HepG2 (cell line): ENCODE results near the gene RHBDD1. TPM values are rescaled to one million over a fixed set of nuclear protein-coding genes. Genes with fewer than 3 reads are reported as not detected.

Experiments used
- ATAC-seq: fragments of 200-7000 bp; cut with Tn5 transposase; 3 replicates; pipeline ENCODE4 v1.9.1; 2020; ENCODE audit warnings: mild to moderate bottlenecking, moderate library complexity
- BruUV-seq: library from RNA; stranded (reverse); fragments of 400-500 nt; replicated peaks from 2 replicates; lab custom pipeline; 2021; lab: Mats Ljungman, UMichigan
- CTCF ChIA-PET: fragments of 300-600 bp; formaldehyde crosslinking; extraction: SDS; loops from one replicate; lab custom pipeline; 2021; ENCODE audit warnings: low total read pairs, inconsistent platforms, low intra/inter-chr PET ratio; lab: Yijun Ruan, JAX
- POLR2A ChIA-PET: fragments of 350-600 bp; sonication (Branson Sonifier 250); formaldehyde crosslinking; loops from one replicate; lab custom pipeline; 2020; ENCODE audit warnings: antibody characterized with exemption, inconsistent platforms; lab: Yijun Ruan, JAX
- DNase-seq: peaks from one replicate; pipeline ENCODE4 v3.0.0-alpha.2; 2015; ENCODE audit warnings: low spot score
- FAIRE-seq: peaks from 3 replicates; lab custom pipeline; 2011; peaks lifted over from hg19 to GRCh38; lab: Jason Lieb, UNC
- H2AFZ ChIP-seq: one replicate; pipeline ENCODE4 v1.6.1; 2011; ENCODE audit warnings: low read length, inconsistent platforms
- H3K27ac ChIP-seq: fragments of 300-600 bp; 3 replicates; pipeline ENCODE4 v1.8.0; 2011; ENCODE audit warnings: mixed run types, mild to moderate bottlenecking, mixed read lengths, low read length, inconsistent platforms; ENCODE audit not compliant: insufficient read depth; ENCODE audit errors: extremely low read length
- H3K27me3 ChIP-seq, 2 experiments: fragments of 200-600 bp in 1 of 2; 2 replicates in 1 of 2; 3 replicates in 1 of 2; pipeline versions ENCODE4 v1.6.0 to v1.8.0; 2011; ENCODE audit warnings: low read length in 2 of 2, mild to moderate bottlenecking in 2 of 2, moderate library complexity in 2 of 2, inconsistent platforms in 1 of 2; ENCODE audit not compliant: insufficient read depth in 2 of 2, control insufficient read depth in 1 of 2
- H3K36me3 ChIP-seq, 2 experiments: fragments of 200-600 bp in 1 of 2; replicated peaks in 1 of 2; 2 replicates in 1 of 2; 3 replicates in 1 of 2; pipeline versions ENCODE4 v1.5.1 to v1.8.0; 2011; ENCODE audit warnings: low read length in 2 of 2, inconsistent platforms in 1 of 2; ENCODE audit not compliant: insufficient read depth in 2 of 2, control insufficient read depth in 1 of 2
- H3K4me1 ChIP-seq: 2 replicates; pipeline ENCODE4 v1.5.1; 2012; ENCODE audit warnings: low read length, inconsistent platforms; ENCODE audit not compliant: insufficient read depth
- H3K4me2 ChIP-seq: 2 replicates; pipeline ENCODE4 v1.6.0; 2011; ENCODE audit warnings: low read depth, low read length, inconsistent platforms
- H3K4me3 ChIP-seq, 3 experiments: fragments of 200-600 bp in 1 of 3; sonication (generic), shearing (Covaris generic) in 1 of 3; replicated peaks in 1 of 3; 2 replicates each; pipeline ENCODE4 v1.5.1; 2011 to 2016; ENCODE audit warnings: low read length in 3 of 3, inconsistent platforms in 2 of 3, low read depth in 2 of 3, mild to moderate bottlenecking in 2 of 3, control low read depth in 1 of 3, mixed read lengths in 1 of 3; ENCODE audit not compliant: insufficient read depth in 1 of 3
- H3K79me2 ChIP-seq: one replicate; pipeline ENCODE4 v1.6.1; 2011; ENCODE audit warnings: low read length, inconsistent platforms; ENCODE audit not compliant: insufficient read depth
- H3K9ac ChIP-seq: 2 replicates; pipeline ENCODE4 v1.6.0; 2011; ENCODE audit warnings: mild to moderate bottlenecking, low read depth, low read length, inconsistent platforms; ENCODE audit not compliant: insufficient read depth
- H3K9me3 ChIP-seq: 2 replicates; pipeline ENCODE4 v1.5.1; 2012; ENCODE audit warnings: mild to moderate bottlenecking, low read length
- H4K20me1 ChIP-seq: 2 replicates; pipeline ENCODE4 v1.6.0; 2011; ENCODE audit warnings: inconsistent platforms, mild to moderate bottlenecking, low read length, moderate library complexity; ENCODE audit not compliant: insufficient read depth
- ATM ChIP-seq: fragments of 450-650 bp; IDR thresholded peaks from 2 replicates; pipeline ENCODE4 v1.7.1; 2017; ENCODE audit warnings: mild to moderate bottlenecking, borderline replicate concordance
- CCDC6 ChIP-seq: sonication (generic); formaldehyde crosslinking; IDR thresholded peaks from 2 replicates; pipeline ENCODE4 v1.8.1; 2022; ENCODE audit warnings: mild to moderate bottlenecking, missing genetic modification reagents, moderate library complexity
- EED ChIP-seq: sonication (generic); formaldehyde crosslinking; IDR thresholded peaks from 2 replicates; pipeline ENCODE4 v1.5.0; 2020; ENCODE audit warnings: mild to moderate bottlenecking, missing genetic modification reagents
- FOXP1 ChIP-seq, 2 experiments: fragments of 450-650 bp in 1 of 2; IDR thresholded peaks; 2 replicates each; pipeline ENCODE4 v1.6.1; 2017 to 2018; ENCODE audit warnings: antibody characterized with exemption in 1 of 2
- KMT2A ChIP-seq: sonication (generic); formaldehyde crosslinking; IDR thresholded peaks from 2 replicates; pipeline ENCODE4 v1.4.0; 2020; ENCODE audit warnings: missing genetic modification reagents
- NKX3-1 ChIP-seq: sonication (generic); formaldehyde crosslinking; IDR thresholded peaks from 2 replicates; pipeline ENCODE4 v1.5.0; 2020; ENCODE audit warnings: missing genetic modification reagents
- ZBTB25 ChIP-seq: IDR thresholded peaks from 2 replicates; pipeline ENCODE4 v1.6.1; 2018; ENCODE audit warnings: missing genetic modification reagents
- ZFY ChIP-seq: sonication (generic); formaldehyde crosslinking; IDR thresholded peaks from 2 replicates; pipeline ENCODE4 v1.4.0; 2020; ENCODE audit warnings: missing genetic modification reagents
- ZNF17 ChIP-seq: sonication (generic); formaldehyde crosslinking; IDR thresholded peaks from 2 replicates; pipeline ENCODE4 v1.5.0; 2020; ENCODE audit warnings: mild to moderate bottlenecking, missing genetic modification reagents
- ZNF414 ChIP-seq: sonication (generic); formaldehyde crosslinking; IDR thresholded peaks from 2 replicates; pipeline ENCODE4 v1.5.0; 2020; ENCODE audit warnings: missing genetic modification reagents
- ZNF691 ChIP-seq: sonication (generic); formaldehyde crosslinking; IDR thresholded peaks from 2 replicates; pipeline ENCODE4 v1.4.0; 2020; ENCODE audit warnings: missing genetic modification reagents, low read depth, mild to moderate bottlenecking, borderline replicate concordance
- ZNF746 ChIP-seq: sonication (generic); formaldehyde crosslinking; IDR thresholded peaks from 2 replicates; pipeline ENCODE4 v1.8.0; 2022; ENCODE audit warnings: mild to moderate bottlenecking, missing genetic modification reagents
- ZNF75D ChIP-seq: sonication (generic); formaldehyde crosslinking; IDR thresholded peaks from 2 replicates; pipeline ENCODE4 v1.8.1; 2023; ENCODE audit warnings: missing genetic modification reagents, mild to moderate bottlenecking, borderline replicate concordance
- WGBS: methylation state at CpG from one replicate; pipeline ENCODE4 v1.1.6; 2017; ENCODE audit warnings: low lambda C conversion rate; 5-methylcytosine and 5-hydroxymethylcytosine counted together
- in situ Hi-C: cut with HindIII; loops from 2 replicates; pipeline ENCODE4 v1.10.0; 2017; ENCODE audit warnings: low pct_unique_long_range_greater_than_20kb; ENCODE audit not compliant: extremely low pct_ligation_motif_present
- intact Hi-C: fragments of 100-400 bp; cut with micrococcal nuclease; formaldehyde crosslinking; loops from one replicate; pipeline ENCODE4 v1.10.0; 2022; ENCODE audit not compliant: unreplicated experiment
- polyA plus RNA-seq, 8 experiments: library from polyadenylated mRNA; depleted of rRNA in 3 of 8; stranded (reverse) in 7 of 8; unstranded in 1 of 8; fragments of >200 nt; fragmentation: Illumina TruSeq in 4 of 8; extraction: Trizol in 4 of 8; gene quantifications; 2 replicates each; pipeline versions ENCODE4 v1.2.1 to v1.2.3, GENCODE V29; 2011 to 2016; ENCODE audit warnings: low read depth in 4 of 8, missing spikeins in 1 of 8, mixed read lengths in 1 of 8; ENCODE audit not compliant: insufficient read depth in 1 of 8
- total RNA-seq, 5 experiments: library from RNA; depleted of rRNA; stranded (reverse); fragments of >200 nt; fragmentation: Illumina TruSeq; extraction: Trizol; gene quantifications; 2 replicates each; pipeline ENCODE4 v1.2.3, GENCODE V29; 2016; ENCODE audit warnings: low read depth in 1 of 5

The RHBDD1 gene
- total and polyA plus RNA-seq, 2 of the 13 experiments (the other 11 are each of a cell fraction or from before 2014, with no cell fraction given): 8.2 to 9.5 TPM

- TF ChIP-seq ZNF691 (CRISPR knock-in tag) (no peak), FOXP1 (IDR thresholded peaks at IDR 0.05) (no peak), FOXP1 (CRISPR knock-in tag; IDR thresholded peaks at IDR 0.05) (no peak), KMT2A (CRISPR knock-in tag) (no peak), ZNF414 (no peak), ZNF746 (CRISPR knock-in tag) (no peak), ZBTB25 (CRISPR knock-in tag) (no peak), ZNF17 (CRISPR knock-in tag) (no peak), ZFY (CRISPR knock-in tag) (no peak), ATM (no peak), CCDC6 (CRISPR knock-in tag) (no peak), EED (no peak), NKX3-1 (no peak), ZNF75D (CRISPR knock-in tag) (no peak)
- Histone ChIP-seq H4K20me1 (no peaks in the 10 kb centered on the region), H3K4me2 (no peak overlapping the region), H3K79me2 (no peaks in the 10 kb centered on the region), H3K4me3 (no peak overlapping the region), H3K4me1 (peaks cover 12% of the 10 kb centered on the region), H3K36me3 (no peaks in the 10 kb centered on the region), H3K27ac (no peak overlapping the region), H3K9ac (no peak overlapping the region), H3K9me3 (no peaks in the 10 kb centered on the region), H2AFZ (no peak overlapping the region), H3K27me3 (no peaks in the 10 kb centered on the region)
- ATAC-seq: no peak
- in situ Hi-C loops (no loop called here), intact Hi-C loops (no loop called here)
- no TSS peak for BruUV-seq
- DNase-seq: no peak
- no peak for FAIRE-seq
- WGBS: 48% methylated on average over 1 of the region's 1 CpG
- ChIA-PET POLR2A (no interaction called here), CTCF (no interaction called here)
These were observed 123.6 kb downstream of the RHBDD1 start for GRCh38 chr2:226959418-226959817.
